Measurements from ENCODE around the gene EEFSEC.
A peak's percentile ranks its signal among the peaks of the same experiment; 100 is the strongest.

The EEFSEC gene

DNA sequence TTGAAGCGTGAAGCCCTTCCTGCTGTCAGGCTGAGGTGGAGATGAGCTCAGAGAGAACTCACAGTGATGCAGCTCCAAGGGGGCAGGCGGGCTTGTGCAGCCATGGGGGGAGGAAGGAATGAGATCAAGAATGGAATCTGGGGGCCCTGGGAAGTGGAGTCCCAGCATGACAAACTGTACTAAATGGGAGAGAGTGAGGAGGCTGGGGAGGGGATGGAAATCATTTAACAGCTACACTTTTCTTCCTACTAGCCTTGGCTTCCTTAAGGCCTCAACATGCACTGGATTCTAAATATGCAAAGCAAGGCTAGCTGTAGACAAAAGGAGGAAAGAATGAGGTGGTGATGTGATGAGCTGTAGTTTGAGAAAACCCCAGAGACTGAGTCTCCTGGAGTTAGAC lies 133.9 kb downstream of the EEFSEC start:
- DNase-seq (ENCODE audit: low spot score): no peak

DNA sequence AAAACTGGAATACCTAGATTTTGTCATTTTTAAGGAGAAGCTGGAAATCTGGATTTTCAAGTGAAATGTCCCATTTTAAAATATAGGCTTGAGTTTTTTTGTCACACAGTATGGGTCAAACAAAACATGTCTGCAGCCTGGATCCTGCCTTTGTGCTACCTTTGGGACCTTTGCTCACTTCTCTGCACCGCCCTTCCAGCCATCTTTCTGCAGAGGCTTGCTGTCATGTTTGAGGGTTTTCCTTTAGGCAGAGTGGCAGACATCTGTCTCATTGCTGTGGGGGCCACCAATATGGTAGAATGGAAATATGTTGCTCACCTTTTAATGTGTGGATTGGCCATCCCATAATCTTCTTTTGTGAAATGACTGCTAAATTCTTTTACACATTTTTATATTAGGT lies 136.3 kb downstream of the EEFSEC start:
- DNase-seq (ENCODE audit: low spot score): no peak

DNA sequence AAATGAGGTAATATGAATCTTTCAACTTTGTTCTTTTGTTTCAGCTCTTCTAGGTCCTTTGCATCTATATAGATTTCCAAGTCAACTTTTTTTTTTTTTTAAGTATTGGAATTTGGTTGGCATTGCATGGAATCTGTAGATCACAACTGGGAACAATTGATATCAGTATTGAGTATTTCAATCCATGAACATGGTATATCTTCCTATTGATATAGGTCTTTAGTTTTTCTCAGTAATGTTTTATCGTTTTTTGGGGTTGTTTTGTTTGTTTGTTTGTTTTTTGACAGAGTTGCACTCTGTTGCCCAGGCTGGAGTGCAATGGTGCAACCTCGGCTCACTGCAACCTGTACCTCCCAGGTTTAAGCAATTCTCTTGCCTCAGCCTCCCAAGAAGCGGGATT lies 137.2 kb downstream of the EEFSEC start:
- no peak for DNase-seq (ENCODE audit: low spot score)

DNA sequence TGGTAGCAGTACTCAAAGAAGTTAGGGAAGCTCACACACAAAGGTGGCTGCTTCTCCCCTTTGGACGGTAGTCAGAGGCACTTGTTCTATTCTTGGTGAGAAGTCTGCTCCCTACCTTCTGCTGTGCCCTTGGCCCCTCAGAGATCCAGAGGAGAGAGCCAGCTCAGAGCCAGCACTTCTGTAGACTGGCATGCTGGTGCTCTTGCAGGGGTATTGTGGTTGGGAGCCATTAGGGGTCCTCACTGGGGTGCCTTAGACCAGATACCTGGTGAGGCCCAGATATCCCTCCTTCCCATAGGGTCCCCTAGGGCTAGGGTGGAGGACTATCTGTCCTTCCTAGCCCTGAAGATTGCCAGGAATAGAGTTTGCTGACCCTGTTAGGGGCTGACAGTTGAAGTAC lies 140.6 kb downstream of the EEFSEC start:
- no peak for DNase-seq (ENCODE audit: low spot score)

DNA sequence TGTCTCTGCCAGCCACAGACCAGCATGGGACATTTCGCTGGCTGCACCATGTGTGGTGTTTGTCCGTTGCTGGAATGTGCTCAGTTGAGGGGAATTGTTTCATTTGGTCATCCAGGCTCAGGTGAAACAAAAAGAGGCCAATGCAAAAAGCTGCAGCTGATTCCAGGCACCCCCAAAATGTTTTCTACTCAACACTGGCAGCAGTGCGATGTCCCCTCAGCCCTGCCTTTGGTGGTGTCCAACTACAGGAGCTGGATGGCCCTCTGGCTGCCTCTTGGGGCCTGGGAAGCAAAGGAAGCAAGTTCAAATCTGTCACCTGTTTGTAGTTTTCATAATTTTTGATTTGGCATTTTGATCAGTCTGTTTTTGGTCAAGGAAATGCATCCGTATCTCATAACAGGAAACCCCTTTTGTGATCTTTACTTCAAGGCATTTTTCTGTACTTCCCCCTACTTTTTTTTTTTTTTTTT lies 141.8 kb downstream of the EEFSEC start:
- no peak for DNase-seq (ENCODE audit: low spot score)

DNA sequence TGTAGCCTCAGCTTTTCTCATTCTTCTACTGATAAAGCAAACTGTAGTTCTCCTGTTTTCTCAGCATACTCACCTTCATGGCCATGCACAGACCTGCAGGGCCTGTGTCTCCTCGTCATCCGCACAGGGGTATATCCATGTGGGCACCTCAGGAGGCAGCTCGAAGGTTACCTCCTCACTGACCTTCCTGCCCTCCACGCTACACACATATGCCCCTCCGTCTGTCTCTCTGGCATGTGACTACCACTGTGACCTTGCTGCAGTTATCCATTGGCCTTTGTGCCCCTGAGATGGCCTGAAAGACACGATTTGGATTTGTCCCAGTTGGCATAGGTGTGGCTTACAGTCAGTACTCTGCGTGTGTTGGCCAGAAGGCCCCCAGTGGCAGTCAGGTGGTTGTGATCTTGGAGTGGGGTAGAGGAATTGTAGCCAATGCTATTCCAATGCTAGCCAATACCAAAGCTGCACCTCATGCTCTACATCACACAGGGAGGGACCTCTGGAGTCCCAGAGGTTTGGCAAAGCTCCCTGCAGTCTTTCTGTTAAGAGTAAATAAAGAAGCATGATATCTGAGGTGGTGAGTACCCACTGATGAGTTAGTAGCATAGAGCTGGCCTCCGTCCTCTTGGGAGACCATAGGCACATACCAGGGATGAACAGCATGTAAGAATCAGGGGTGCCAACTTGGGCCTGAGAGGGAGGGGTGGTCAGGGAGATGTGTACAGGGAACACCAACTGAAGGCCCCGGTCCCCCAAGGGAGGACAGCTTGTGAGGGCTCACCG lies 143.4 kb downstream of the EEFSEC start:
- no peak for DNase-seq (ENCODE audit: low spot score)

DNA sequence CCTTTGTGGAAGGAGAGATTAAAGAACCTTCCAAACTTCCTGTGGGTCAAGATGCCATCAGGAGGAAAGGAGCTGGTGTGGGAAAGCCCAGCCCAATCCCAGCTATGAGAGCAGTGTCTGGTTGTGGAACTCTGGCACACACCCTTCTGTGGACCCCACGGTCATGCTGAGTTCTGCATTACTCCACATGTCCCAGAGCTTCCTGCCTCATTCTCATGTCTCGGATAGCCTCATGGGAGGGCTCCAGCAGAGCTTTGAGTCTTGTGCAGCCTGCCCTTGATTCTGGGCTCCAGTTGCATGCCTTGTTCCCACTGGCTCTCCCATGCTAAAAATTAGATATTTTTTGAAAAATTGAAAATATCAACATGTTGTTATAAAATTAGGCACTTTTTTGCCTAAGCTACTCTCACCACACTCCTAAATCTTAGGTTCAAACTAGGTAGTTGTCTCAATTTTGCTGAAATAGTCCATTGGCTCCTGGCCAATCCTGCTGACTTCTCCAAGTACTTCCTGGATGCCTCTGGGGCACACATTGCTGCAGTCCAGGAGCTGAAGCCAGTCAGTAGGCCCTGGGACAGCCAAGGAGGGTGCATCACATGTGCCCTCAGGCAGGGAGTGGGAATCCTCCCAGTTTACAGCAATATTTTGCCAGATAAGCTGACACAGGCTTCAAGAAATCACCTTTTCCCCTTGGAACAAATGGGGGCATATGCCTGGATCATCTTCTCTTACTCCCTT lies 144.3 kb downstream of the EEFSEC start:
- DNase-seq (ENCODE audit: low spot score): no peak

DNA sequence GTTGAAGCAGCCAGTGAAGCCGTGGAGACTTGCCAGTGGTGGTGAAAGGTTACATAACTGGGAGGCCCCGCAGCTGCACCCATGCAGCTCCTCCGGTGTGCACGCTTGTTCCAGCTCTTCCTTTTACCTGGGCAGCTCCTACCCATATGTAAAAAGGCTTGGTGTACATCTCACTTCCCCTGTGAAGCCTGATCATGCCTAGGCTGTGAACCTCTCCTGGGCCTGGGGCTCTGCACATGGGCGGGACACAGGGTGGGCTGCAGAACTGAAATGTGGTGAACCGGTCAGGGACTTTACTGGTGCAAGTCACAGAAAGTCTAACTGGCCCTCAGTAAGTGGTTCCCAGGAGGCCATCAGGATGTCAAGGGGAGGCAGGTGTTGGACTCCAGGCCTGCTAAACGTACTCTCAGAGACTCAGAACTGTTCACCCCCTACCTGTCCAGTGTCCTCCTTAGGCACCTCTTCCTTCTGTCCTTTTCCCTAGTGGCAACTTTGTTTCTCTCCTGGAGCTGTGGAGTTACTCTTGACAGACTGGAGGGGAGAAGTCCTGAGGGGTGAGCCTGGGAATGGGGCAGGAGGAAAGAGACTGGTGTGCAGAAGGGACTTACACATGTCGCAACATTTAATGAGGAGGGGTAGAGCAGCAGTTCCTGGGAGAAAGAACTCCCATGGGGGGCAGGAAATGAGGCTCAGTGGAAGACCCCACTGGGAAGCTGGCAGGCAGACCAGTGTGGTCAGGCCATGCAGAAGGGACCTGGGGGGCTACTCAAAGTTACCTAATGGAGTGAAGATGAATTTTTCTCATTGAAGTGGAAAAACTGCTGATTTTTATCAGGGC lies 148.1 kb downstream of the EEFSEC start:
- DNase-seq (ENCODE audit: low spot score): no peak

DNA sequence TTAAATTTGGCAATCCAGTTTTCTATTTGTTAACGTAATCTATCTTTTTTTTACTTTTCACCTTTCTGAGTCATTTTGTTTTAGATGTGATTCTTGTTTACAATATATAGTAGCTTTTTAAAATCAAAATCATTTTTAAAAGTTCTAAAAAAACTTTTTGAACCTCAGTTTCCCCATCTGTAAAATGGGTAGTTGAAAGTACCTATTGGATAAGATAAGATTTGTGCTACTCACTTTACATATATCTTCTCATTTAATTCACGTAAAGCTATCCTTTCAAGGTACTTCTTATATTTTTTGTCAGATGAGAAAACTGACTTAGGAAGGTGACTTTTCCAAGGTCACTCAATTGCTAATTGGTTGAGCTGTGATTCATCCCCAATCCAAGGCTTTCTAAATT lies 153.2 kb downstream of the EEFSEC start:
- DNase-seq (ENCODE audit: low spot score): no peak

DNA sequence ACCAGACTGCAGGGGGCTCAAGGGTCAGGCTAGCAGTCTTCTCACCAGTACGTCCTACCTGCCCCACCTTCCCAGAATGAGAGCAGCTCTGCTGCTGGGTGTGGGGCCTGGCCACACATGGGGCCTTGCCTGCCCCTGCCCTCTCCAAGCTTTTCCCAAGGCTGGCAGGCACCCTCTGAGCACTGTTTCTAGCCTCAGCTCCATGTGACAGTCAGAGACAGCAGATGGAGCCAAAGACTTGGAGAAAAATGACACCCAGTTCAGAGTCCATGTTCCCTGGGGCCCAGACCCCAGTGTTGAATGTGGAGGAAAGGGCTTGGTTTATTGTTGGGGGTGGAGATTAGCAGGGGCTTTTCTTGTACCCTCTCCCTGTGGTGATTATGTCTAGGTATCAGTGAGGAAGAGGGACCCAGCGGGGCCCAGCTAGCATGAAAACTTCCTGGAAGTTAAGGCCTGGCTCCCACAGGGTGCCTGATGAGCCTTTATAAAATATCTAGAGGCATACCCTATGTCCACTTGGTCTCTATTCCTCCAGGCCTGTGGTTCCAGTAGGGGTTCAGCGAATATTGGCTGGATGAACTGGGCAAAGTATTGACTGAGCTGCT lies 153.8 kb downstream of the EEFSEC start:
- no peak for DNase-seq (ENCODE audit: low spot score)

DNA sequence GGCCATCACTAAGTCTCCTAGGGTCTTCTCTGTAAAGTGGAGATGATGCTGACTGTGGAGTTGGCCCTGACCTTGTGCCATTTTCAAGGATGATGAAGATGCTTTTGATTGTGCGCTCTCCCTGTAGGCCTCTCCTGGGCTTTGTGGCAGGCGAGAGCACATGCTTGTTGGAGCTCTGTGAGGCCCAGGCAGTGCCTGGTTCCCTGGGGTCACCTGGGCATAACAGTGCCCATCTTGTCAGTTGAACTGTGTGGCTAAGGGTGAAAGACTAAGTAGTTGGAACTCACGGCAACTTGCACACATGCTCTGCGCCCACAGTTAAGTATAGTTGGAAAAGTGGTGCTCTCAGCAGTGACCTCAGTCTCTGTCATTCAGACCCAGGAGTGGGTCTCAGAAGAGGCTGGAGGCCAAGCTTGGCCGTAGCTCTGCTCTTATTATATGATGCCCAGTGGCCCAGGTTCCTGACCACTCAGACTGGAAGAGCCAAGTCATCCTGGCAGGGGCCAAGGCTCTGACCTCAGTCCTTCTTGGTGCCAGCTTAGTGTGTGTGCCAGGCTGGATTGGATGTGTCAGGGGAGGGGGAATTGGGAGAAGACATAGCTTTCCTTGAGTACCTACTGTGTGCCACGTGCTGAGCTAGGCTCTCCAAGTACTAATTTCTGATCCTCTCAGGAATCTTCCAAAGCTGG lies 154.6 kb downstream of the EEFSEC start:
- no peak for DNase-seq (ENCODE audit: low spot score)

DNA sequence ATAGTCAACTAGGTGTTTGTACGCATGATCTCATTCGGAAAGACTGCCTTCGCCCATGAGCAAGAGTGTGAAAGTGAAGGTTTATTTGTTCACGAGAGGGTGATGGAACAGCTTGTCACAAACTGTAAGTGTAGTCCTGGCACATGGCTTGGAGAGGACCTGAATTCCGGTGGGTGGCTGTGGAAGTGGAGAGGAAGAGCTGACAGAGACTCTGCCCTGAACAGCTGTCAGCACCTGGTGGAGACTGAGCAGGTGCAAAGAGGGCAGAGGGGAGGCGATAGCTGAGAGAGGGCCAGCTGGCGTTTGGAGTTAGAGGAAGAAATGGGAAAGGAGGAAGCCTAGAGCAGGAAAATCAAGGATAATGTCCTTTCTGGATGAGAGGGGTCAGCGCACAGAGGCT lies 155.7 kb downstream of the EEFSEC start:
- DNase-seq (ENCODE audit: low spot score): no peak

DNA sequence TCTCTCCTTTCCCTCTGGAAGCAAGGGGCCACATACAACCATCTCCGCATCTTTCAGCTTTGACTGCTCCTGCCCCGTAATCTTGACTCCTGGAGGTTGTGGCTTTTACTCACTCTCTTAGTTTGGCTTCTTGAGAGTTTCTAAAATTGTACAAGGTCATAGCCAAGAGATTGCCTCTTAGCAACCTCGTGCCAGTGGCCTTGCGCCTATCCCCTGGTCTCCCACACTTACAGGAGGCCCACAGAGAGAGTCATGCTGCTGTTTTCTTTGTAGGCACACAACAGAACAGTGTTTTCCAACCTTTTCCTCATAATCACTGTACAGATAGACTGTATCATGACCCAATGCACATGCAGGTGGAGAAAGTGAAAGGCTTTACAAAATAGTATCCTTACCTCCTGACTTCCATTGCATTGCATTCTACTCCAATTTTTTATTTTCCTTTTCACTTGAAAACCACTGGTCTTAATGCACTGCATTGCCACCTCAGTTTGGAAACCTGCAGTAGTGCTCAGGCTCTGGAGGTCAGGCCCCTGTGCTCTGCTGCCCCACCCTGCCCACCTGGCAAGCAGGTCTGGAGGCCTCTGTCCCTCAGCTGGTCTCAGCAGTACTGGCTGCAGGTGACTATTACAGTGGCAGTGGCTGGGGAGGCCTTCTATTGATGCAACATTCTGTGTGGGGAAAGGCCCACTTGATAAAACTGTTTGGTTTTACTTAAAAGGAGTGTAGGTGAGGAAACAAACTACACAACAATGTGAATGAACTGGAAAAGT lies 157.2 kb downstream of the EEFSEC start:
- DNase-seq (ENCODE audit: low spot score): no peak

DNA sequence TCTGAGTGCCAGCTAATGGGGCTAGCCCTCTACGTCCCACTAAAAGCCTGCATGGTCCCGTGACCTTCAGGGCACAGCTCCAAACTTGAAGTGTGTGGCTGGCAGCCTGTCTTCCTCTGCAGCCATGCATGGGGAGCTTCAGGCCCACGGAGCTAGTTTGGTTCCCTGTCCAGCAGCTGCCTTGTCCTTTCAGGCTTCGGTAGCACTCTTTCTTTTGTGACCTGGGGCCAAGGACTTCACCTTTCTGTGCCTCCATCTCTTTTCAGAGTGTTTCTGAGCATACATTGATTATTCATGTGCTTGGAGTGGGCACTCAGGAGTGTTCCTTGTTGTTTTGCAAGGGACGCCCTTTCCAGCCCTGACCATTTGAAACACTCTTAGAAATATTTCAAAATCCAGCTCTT lies 158.2 kb downstream of the EEFSEC start:
- no peak for DNase-seq (ENCODE audit: low spot score)

DNA sequence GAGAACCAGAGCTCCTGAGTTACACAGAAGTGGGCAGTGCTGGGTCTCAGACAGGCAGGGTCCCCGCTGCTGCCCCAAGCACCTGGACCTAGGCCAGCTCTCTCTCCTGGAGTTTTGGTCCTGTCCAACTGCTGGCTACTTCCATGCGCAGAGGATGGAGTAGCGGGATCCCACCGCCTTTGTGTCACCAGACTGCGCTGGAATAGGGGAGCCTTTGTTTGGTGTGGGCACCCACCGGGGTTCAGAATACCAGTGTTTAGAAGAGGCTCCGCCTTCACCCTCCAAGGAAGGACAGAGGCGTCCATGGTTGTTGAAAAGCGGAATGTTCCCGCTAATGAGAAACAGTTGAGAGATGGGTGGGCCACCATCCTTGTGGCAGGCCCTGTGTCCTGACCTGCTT lies 159.0 kb downstream of the EEFSEC start:
- no peak for DNase-seq (ENCODE audit: low spot score)

DNA sequence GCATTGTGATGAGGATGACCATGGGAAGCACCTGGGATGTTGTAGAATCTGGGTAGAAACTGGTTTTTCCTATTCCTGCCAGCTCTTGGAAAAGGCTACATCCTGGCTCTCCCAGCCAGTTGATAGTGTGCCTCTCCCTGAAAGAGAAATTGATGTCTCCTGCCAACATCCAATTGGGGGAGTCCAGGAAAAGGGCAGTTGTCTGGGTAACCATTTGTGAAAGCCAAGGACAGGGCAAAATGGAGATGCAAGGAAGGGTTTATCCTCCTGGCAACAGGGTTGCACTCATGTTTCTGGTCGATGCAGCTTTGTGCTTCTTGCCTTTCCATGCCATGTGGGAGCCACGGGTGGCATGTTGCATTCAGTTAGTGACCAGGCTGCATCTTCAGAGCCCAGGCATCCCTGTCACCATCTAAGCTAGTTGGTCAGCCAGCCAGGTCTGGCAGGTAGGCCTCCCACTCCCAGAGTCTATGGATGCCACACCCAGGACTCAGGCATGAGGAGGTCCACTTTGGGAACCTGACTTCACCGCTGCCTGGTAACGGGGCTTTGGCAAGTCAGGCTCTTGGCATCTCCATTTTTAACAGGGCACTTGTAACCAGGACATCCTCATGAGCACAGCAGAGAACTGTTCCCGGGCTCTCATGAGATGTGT lies 159.9 kb downstream of the EEFSEC start:
- DNase-seq (ENCODE audit: low spot score): no peak

DNA sequence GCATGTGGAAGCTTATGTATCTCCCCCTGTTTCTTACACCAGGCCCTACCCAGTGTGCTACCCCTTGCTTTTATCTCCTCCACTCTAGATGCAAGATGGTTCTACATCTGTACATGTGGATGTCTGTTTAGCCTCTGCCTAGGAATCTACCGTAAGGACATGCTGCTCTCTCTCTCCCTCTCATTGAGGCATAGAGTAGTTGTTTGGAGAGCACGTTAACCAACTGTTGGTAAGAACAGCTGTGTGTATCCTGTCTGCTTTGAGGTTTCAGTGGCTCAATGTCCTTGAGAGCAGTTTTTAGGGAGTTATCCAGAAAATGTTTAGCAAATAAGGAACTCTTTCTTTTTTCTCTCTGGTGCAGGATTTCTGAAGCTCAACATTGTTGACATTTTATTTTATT lies 160.7 kb downstream of the EEFSEC start:
- DNase-seq (ENCODE audit: low spot score): no peak

DNA sequence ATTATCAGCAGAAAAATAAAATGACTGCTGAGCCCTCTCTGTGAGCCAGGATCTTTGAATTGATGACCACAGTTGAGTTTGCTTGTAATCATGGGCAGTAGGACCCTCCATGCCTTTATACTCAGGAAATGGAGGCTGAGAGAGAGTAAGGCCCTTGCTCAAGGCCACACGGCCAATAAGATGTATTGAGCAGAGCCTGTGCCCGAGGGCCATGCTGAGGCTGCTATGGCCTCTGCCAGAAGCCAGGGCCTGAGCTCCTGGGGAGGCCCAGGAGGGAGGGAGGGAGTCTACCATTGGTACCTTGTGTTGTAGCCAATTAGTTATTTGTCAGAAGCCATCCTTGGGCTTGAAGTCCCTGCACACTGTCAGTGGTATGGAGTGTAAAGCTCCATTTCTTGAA lies 162.0 kb downstream of the EEFSEC start:
- no peak for DNase-seq (ENCODE audit: low spot score)

DNA sequence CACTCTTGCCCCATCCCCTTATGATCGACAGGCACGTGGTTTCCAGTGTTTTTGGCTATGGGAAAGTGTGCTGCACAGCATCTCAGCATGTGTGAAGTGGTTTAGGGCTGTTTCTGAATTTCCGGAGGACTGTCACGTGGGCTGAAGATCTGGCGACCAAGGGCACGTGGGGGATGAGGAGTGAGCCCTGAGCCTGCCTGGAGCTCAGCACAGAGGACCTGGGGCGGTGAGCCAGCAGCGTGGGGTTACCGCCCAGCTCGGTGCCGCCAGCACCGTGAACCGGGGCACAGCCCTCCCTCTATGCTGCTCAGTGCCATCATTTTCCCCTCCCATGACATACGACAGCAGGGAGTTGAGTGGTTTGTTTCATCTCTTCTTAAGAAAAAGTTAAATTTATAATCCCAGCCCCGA lies 163.2 kb downstream of the EEFSEC start:
- peak; percentile 46 for DNase-seq (ENCODE audit: low spot score)

DNA sequence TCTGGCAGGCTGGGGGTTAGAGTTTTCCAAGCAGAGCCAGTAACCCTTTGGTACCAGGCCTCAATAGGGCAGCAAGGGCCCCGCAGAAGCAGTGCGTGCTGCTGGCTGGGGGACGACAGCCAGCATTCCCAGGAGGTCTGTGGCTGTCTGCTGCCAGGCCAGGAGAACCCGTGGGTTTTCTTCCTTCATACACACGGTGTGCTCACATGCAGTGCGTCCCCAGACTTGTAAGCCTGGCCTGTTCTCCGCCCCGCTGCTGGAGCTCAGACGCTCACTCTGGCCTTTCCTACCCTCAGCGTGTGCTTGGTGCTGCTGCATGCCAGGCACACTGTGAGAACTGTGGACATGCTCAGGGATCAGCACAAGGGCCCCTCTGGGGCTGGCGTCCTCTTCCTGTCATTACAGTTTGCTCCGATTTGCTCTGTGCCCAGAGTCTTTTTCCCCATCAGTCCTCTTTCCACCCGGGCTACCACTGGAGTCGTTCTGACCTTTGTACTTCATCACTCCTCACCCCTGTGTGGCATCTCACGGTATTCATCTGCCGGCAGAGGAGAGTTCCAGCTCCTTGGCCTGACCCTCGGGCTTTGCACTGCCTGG lies 163.9 kb downstream of the EEFSEC start:
- no peak for DNase-seq (ENCODE audit: low spot score)

All from GM03348 (cell line).